Lower leg skin (tissue), 4 donors: Measurements from ENCODE around the gene OBSCN. TPM values are rescaled to one million over a fixed set of nuclear protein-coding genes. Genes with fewer than 3 reads are reported as not detected.

Source experiments
- DNase-seq, 2 donors: peaks; one replicate each; pipeline ENCODE4 v3.0.0-alpha.2; 2019; ENCODE audit warnings: low spot score in 2 of 2
- H3K4me3 ChIP-seq: fragments of 200-600 bp; sonication (generic); 2 replicates; pipeline ENCODE4 v1.5.1; 2017; ENCODE audit warnings: mild to moderate bottlenecking, low read depth; ENCODE audit not compliant: poor library complexity, severe bottlenecking
- CTCF ChIP-seq, 3 donors: fragments of 450-650 bp; IDR thresholded peaks; one replicate each; pipeline ENCODE4 v1.5.1; 2016; ENCODE audit warnings: antibody characterized with exemption in 3 of 3, mild to moderate bottlenecking in 3 of 3, moderate library complexity in 2 of 3
- POLR2A ChIP-seq, 2 donors: fragments of 450-650 bp; IDR thresholded peaks; one replicate each; pipeline ENCODE4 v1.6.1; 2016 to 2017; ENCODE audit warnings: antibody characterized with exemption in 2 of 2, mild to moderate bottlenecking in 1 of 2, moderate library complexity in 1 of 2
- WGBS, 2 donors: methylation state at CpG; one replicate each; pipeline ENCODE4 v1.1.5; 2018; 5-methylcytosine and 5-hydroxymethylcytosine counted together
- intact Hi-C: fragments of 100-400 bp; cut with DNase I; formaldehyde crosslinking; loops from one replicate; pipeline ENCODE4 v1.15.0; 2023; ENCODE audit warnings: low total_unique reads
- total RNA-seq, 4 donors: library from RNA; depleted of rRNA; stranded (reverse); fragments of >200 nt; gene quantifications; one replicate each; pipeline ENCODE4 v1.1.0, GENCODE V29; 2016

OBSCN gene
- total RNA-seq, 4 donors from 2014 or later: 7.4 to 39.2 (median 18.5) TPM

- H3K4me3 ChIP-seq: no peak overlapping the region
- DNase-seq: peak in 1 of 2 donors; percentile 81
- TF ChIP-seq POLR2A (IDR thresholded peaks at IDR 0.05): no peak
- no peak for TF ChIP-seq CTCF (IDR thresholded peaks at IDR 0.05)
- WGBS, 2 donors: 78% methylated on average over 8 to 9 of the region's 9 CpGs
- intact Hi-C loops: no loop called here
Measured at GRCh38 chr1:228393811-228394570, 186.1 kb downstream of the OBSCN start.

GRCh38 chr1:228394571-228395394, 186.9 kb downstream of the OBSCN start:
- TF ChIP-seq CTCF (IDR thresholded peaks at IDR 0.05): no peak
- no peak for TF ChIP-seq POLR2A (IDR thresholded peaks at IDR 0.05)
- peak in 1 of 2 donors; percentile 85 for DNase-seq
- 90 to 95% methylated on average over 28 to 37 of the region's 38 CpGs for WGBS, 2 donors
- no peak overlapping the region for H3K4me3 ChIP-seq
- intact Hi-C loops: no loop called here

GRCh38 chr1:228396770-228397662, 189.2 kb downstream of the OBSCN start:
- DNase-seq: peak in 1 of 2 donors; percentile 77
- intact Hi-C loops: no loop called here
- H3K4me3 ChIP-seq: no peak overlapping the region
- TF ChIP-seq CTCF (IDR thresholded peaks at IDR 0.05) (no peak), POLR2A (IDR thresholded peaks at IDR 0.05) (no peak)
- 88 to 91% methylated on average over 19 to 21 of the region's 21 CpGs for WGBS, 2 donors

GRCh38 chr1:228397966-228398365, 190.1 kb downstream of the OBSCN start:
- intact Hi-C loops: no loop called here
- H3K4me3 ChIP-seq: no peak overlapping the region
- TF ChIP-seq POLR2A (IDR thresholded peaks at IDR 0.05) (no peak), CTCF (IDR thresholded peaks at IDR 0.05) (no peak)
- peak in 1 of 2 donors; percentile 21 for DNase-seq
- whole genome bisulfite sequencing, 2 donors: 92 to 95% methylated on average over 6 of the region's 6 CpGs

GRCh38 chr1:228398741-228399461, 191.1 kb downstream of the OBSCN start:
- DNase-seq: peak in 1 of 2 donors; percentile 75
- WGBS, 2 donors: 87 to 95% methylated on average over 7 to 12 of the region's 12 CpGs
- no peak overlapping the region for H3K4me3 ChIP-seq
- intact Hi-C loops: no loop called here
- no peak for TF ChIP-seq CTCF (IDR thresholded peaks at IDR 0.05)
- TF ChIP-seq POLR2A (IDR thresholded peaks at IDR 0.05): no peak
